Esophagus muscularis mucosa (tissue), 4 donors: ENCODE data around the gene MAST4. TPM values are rescaled to one million over a fixed set of nuclear protein-coding genes. Genes with fewer than 3 reads are reported as not detected.

Experiments
- DNase-seq: peaks from one replicate; pipeline ENCODE4 v3.0.0-alpha.2; 2017; ENCODE audit errors: extremely low spot score
- H3K27ac ChIP-seq, 4 donors: fragments of 200-600 bp; sonication (generic); replicated peaks in 1 of 4; 1 replicate in 3 of 4; 2 replicates in 1 of 4; pipeline ENCODE4 v1.5.1; 2016 to 2019; ENCODE audit warnings: mild to moderate bottlenecking in 1 of 4
- H3K27me3 ChIP-seq, 4 donors: fragments of 200-600 bp; sonication (generic); one replicate each; pipeline versions ENCODE4 v1.5.1 to v1.6.0; 2016 to 2019
- H3K36me3 ChIP-seq, 4 donors: fragments of 200-600 bp; sonication (generic); one replicate each; pipeline ENCODE4 v1.5.1; 2016 to 2019
- H3K4me1 ChIP-seq, 4 donors: fragments of 200-600 bp; sonication (generic); one replicate each; pipeline ENCODE4 v1.5.1; 2016 to 2019
- H3K4me3 ChIP-seq, 4 donors: fragments of 200-600 bp; sonication (generic); 1 replicate in 2 of 4; 2 replicates in 2 of 4; pipeline ENCODE4 v1.5.1; 2016 to 2019; ENCODE audit warnings: mild to moderate bottlenecking in 4 of 4, moderate library complexity in 1 of 4
- H3K9me3 ChIP-seq, 4 donors: fragments of 200-600 bp; sonication (generic); 1 replicate in 3 of 4; 2 replicates in 1 of 4; pipeline ENCODE4 v1.5.1; 2016 to 2019
- EP300 ChIP-seq: sonication (generic); formaldehyde crosslinking; IDR thresholded peaks from one replicate; pipeline ENCODE4 v1.6.1; 2017; ENCODE audit warnings: antibody characterized with exemption
- POLR2A ChIP-seq: fragments of 450-650 bp; IDR thresholded peaks from one replicate; pipeline ENCODE4 v1.6.1; 2017; ENCODE audit warnings: antibody characterized with exemption, moderate library complexity, mild to moderate bottlenecking, low read depth
- POLR2AphosphoS5 ChIP-seq, 2 donors: sonication (generic); formaldehyde crosslinking; IDR thresholded peaks; one replicate each; pipeline ENCODE4 v1.6.1; 2017; ENCODE audit warnings: antibody characterized with exemption in 2 of 2
- WGBS: methylation state at CpG from one replicate; pipeline ENCODE4 v1.1.5; 2018; 5-methylcytosine and 5-hydroxymethylcytosine counted together
- intact Hi-C: fragments of 100-400 bp; cut with DNase I; formaldehyde crosslinking; loops from one replicate; pipeline ENCODE4 v1.15.1; 2023
- total RNA-seq, 4 donors: library from RNA; depleted of rRNA; stranded (reverse); fragments of >200 nt; gene quantifications; one replicate each; pipeline versions ENCODE4 v1.1.0 to v1.2.1, GENCODE V29; 2016
- TF ChIP-seq, protein P1 (sequence below), 3 experiments: fragments of 200-600 bp in 2 of 3; fragments of 450-650 bp in 1 of 3; sonication (generic) in 2 of 3; IDR thresholded peaks; one replicate each; pipeline ENCODE4 v1.5.1; 2017 to 2019; ENCODE audit warnings: antibody characterized with exemption in 3 of 3, mild to moderate bottlenecking in 2 of 3, moderate library complexity in 1 of 3

Gene MAST4
- total RNA-seq, 4 donors from 2014 or later: 26.2 to 39.7 (median 35.8) TPM

DNA sequence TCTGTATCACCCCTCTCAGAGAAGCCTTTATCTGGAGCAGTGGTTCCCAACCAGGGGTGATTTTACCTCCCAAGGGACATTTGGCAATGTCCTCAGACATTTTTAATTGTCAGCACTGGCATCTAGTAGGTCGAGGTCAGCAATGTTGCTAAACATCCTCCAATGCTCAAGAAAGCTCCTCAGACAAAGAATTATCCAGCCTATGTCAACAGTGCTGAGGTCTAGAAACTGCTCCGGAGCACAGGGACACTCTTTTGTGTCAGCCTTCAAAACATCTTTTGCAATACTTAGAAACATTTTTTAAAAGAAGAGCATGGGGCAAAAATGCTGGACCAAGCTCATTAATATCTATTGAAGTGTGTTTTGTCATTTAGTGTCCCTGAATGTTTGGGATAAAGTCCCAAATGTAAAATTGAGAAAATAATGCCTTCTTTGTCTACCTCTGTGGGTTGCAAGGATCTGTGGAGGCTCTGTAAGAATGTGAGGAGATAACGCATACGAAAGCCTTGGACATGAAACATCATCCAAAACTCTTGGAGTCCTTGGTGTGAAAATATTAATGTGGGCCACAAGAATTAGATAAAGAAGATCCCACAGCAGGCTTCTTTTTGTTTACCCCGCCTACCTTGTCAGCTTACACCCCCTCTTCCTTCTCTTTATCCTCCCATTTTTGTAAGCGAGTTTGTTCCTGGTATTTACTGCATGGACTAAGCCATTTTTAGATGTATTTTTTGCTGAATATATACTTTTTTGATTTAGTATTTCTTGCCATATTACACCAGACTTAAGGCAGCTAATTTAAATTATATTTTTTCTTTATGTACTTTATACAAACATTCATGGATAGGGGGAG lies 406.9 kb downstream of the MAST4 start:
- peak overlapping the region; percentile 87 to 93 (median 87) for H3K27ac ChIP-seq
- TF ChIP-seq POLR2AphosphoS5 (IDR thresholded peaks at IDR 0.05): no peak
- TF ChIP-seq EP300: no peak
- TF ChIP-seq, protein P1, sequence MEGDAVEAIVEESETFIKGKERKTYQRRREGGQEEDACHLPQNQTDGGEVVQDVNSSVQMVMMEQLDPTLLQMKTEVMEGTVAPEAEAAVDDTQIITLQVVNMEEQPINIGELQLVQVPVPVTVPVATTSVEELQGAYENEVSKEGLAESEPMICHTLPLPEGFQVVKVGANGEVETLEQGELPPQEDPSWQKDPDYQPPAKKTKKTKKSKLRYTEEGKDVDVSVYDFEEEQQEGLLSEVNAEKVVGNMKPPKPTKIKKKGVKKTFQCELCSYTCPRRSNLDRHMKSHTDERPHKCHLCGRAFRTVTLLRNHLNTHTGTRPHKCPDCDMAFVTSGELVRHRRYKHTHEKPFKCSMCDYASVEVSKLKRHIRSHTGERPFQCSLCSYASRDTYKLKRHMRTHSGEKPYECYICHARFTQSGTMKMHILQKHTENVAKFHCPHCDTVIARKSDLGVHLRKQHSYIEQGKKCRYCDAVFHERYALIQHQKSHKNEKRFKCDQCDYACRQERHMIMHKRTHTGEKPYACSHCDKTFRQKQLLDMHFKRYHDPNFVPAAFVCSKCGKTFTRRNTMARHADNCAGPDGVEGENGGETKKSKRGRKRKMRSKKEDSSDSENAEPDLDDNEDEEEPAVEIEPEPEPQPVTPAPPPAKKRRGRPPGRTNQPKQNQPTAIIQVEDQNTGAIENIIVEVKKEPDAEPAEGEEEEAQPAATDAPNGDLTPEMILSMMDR (IDR thresholded peaks at IDR 0.05): no peak
- no peak for TF ChIP-seq POLR2A
- no peaks in the 10 kb centered on the region for H3K9me3 ChIP-seq
- intact Hi-C loops: loop anchor here (5.0 kb wide), 2 partner anchors 46 to 94 kb away; no protein-coding TSS in a partner anchor
- H3K27me3 ChIP-seq: no peaks in the 10 kb centered on the region
- no peaks in the 10 kb centered on the region for H3K36me3 ChIP-seq
- H3K4me3 ChIP-seq: peak overlapping the region; percentile 63 to 70 (median 65)
- peaks cover 26 to 47% (median 42%) of the 10 kb centered on the region in 4 donors for H3K4me1 ChIP-seq
- 65% methylated on average over 6 of the region's 6 CpGs for WGBS
- DNase-seq: no peak

DNA sequence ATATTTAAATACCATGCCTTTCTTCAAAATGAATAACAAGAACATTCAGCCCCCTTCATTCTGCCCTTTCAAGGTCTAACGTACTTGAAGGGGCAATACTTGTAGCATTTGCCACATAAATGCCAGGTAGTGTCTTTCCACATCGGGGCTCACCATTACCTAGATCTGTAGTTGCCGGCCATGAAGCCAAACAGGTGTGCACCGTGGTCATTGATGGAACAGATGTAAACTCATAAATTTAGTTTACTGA lies 407.4 kb downstream of the MAST4 start:
- DNase-seq: no peak
- Histone ChIP-seq H3K36me3 (no peaks in the 10 kb centered on the region), H3K27me3 (no peaks in the 10 kb centered on the region), H3K4me1 (peaks cover 30 to 51% (median 45%) of the 10 kb centered on the region in 4 donors), H3K27ac (peak overlapping the region; percentile 87 to 93 (median 87)), H3K9me3 (no peaks in the 10 kb centered on the region), H3K4me3 (peak overlapping the region; percentile 63 to 70 (median 65))
- intact Hi-C loops: loop anchor here (5.0 kb wide), 2 partner anchors 46 to 94 kb away; no protein-coding TSS in a partner anchor
- 4% methylated on average over 3 of the region's 4 CpGs for WGBS
- no peak for TF ChIP-seq POLR2A
- TF ChIP-seq, protein P1 (IDR thresholded peaks at IDR 0.05): no peak
- TF ChIP-seq EP300: no peak
- TF ChIP-seq POLR2AphosphoS5 (IDR thresholded peaks at IDR 0.05): no peak

DNA sequence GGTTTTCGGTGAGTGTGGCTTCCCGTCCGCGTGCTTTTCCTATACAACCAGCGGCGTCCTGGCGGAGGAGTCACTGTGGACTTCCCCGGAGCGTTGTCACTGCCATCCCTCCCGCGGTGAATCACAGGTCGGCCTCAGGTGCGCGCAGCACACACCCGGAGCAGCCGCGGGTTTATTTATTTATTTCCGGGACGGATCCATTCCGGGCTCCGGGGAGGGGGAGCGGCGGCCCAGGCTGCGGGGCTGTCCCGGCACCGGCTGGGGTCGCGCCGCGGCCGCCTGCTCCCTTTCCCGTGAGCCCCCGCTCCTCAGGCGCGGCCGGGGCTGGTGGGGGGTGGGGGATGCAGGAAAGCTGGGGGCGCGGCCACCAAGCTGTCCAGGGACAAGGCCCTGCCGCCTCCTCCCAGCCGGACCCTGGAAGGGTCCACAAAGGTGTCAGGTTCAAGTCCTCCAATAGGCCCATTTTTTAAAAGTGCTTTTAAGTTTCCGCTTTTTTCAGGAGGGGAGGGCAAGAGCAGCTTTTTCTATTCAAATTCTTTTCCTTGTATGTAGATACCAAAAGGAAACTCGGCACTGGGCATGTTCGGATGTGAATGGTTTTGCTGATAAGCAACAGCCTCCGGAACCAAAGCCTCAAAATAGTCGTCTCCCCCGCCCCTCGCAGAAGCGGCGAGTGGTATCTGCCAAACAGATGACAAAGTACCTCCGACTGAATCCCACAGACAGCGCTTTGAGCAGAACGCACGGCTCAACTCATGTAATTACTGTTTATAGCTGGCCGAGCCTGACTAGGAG lies 407.9 kb downstream of the MAST4 start:
- Histone ChIP-seq H3K36me3 (no peaks in the 10 kb centered on the region), H3K4me3 (peak overlapping the region; percentile 63 to 70 (median 65)), H3K9me3 (no peaks in the 10 kb centered on the region), H3K27ac (peak overlapping the region; percentile 87 to 93 (median 87)), H3K27me3 (no peaks in the 10 kb centered on the region), H3K4me1 (peaks cover 35 to 55% (median 48%) of the 10 kb centered on the region in 4 donors)
- DNase-seq: peak; percentile 96
- peak; percentile 84 to 93 for TF ChIP-seq POLR2AphosphoS5 (IDR thresholded peaks at IDR 0.05)
- TF ChIP-seq POLR2A: peak; percentile 12
- no peak for TF ChIP-seq EP300
- TF ChIP-seq, protein P1 (IDR thresholded peaks at IDR 0.05): no peak
- 2% methylated on average over 15 of the region's 54 CpGs for WGBS
- intact Hi-C loops: loop anchor here (5.0 kb wide), 2 partner anchors 47 to 93 kb away; no protein-coding TSS in a partner anchor

DNA sequence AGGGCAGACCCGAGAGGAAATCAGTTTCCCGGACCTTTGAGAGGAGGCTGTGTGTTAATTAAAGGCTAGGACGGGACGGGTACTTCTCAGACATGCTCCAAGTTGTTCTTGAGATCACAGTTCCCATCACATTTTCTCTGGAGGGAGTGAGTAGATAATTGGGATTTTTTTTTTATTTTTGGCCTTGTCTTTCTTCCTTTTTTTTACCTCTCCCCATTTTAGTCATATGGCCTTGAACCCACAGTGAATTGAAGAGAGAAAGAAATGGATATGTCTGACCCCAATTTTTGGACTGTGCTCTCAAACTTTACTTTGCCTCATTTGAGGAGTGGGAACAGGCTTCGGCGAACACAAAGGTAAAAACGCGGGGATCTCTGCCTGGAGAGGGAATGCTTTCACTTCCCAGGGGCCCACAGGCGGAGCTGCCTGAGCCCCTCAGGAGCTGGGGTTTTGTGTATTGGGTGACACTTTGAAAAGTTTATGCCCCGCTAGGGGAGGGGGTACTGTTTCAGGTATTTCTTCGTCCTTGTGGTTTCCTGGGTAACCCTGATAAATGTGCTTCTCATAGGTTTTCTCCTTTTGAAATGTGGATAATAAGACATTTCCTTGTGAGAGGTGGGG lies 408.6 kb downstream of the MAST4 start:
- Histone ChIP-seq H3K4me1 (peaks cover 41 to 62% (median 54%) of the 10 kb centered on the region in 4 donors), H3K4me3 (peak overlapping the region; percentile 63 to 70 (median 65)), H3K36me3 (no peaks in the 10 kb centered on the region), H3K9me3 (no peaks in the 10 kb centered on the region), H3K27me3 (no peaks in the 10 kb centered on the region), H3K27ac (peak overlapping the region; percentile 87 to 93 (median 87))
- no peak for DNase-seq
- TF ChIP-seq, protein P1 (IDR thresholded peaks at IDR 0.05): no peak
- intact Hi-C loops: loop anchor here (5.0 kb wide), 3 partner anchors 37 to 92 kb away; no protein-coding TSS in a partner anchor
- 4% methylated on average over 11 of the region's 11 CpGs for WGBS
